NCI-H1417 (cell line): ENCODE data around the gene TMEM198.

Experiments
- DNase-seq, 3 experiments: peaks; one replicate each; lab custom pipeline; 2025; lab: John Stamatoyannopoulos, UW

TMEM198 gene

GRCh38 chr2:219562049-219563020 is 18.5 kb downstream of the TMEM198 start:
- no peak for DNase-seq

GRCh38 chr2:219563271-219563928 is 19.6 kb downstream of the TMEM198 start:
- DNase-seq: no peak

GRCh38 chr2:219565130-219566080 is 21.6 kb downstream of the TMEM198 start:
- no peak for DNase-seq

- no peak for DNase-seq
These were observed 22.8 kb downstream of the TMEM198 start for GRCh38 chr2:219566640-219567039.

GRCh38 chr2:219567131-219567530 is 23.3 kb downstream of the TMEM198 start:
- no peak for DNase-seq

- DNase-seq: no peak
These were observed 24.0 kb downstream of the TMEM198 start for GRCh38 chr2:219567791-219568361.

GRCh38 chr2:219569041-219569440 is 25.2 kb downstream of the TMEM198 start:
- DNase-seq: no peak

GRCh38 chr2:219569635-219570034 is 25.8 kb downstream of the TMEM198 start:
- DNase-seq: peak in 1 of 3 experiments; percentile 28

- DNase-seq: peak in 2 of 3 experiments; percentile 75
These were observed 26.5 kb downstream of the TMEM198 start for GRCh38 chr2:219570194-219570923.

GRCh38 chr2:219570924-219571310 is 27.1 kb downstream of the TMEM198 start:
- DNase-seq: peak in 2 of 3 experiments; percentile 53 to 74

- peak; percentile 65 to 89 (median 86) for DNase-seq
These were observed 27.7 kb downstream of the TMEM198 start, which contains the start of gene OBSL1 for GRCh38 chr2:219571311-219572236. Gene OBSL1 (minus strand): TSS chr2:219571539. CDS start chr2:219571232, 307 bp downstream.

- no peak for DNase-seq
These were observed 28.6 kb downstream of the TMEM198 start, which contains the start of gene INHA for GRCh38 chr2:219572237-219573001. Gene INHA (plus strand): TSS chr2:219572310. CDS start chr2:219572375, 65 bp downstream.

GRCh38 chr2:219573166-219573565 is 29.3 kb downstream of the TMEM198 start:
- DNase-seq: no peak

GRCh38 chr2:219574484-219575311 is 30.9 kb downstream of the TMEM198 start:
- DNase-seq: no peak

GRCh38 chr2:219575566-219576504 is 32.0 kb downstream of the TMEM198 start:
- peak in 1 of 3 experiments; percentile 38 for DNase-seq
